HG03439 (cell line): ENCODE results near the gene TNFSF12.

ENCODE experiments used
- ATAC-seq: cut with Tn5 transposase; IDR thresholded peaks from one replicate; pipeline ENCODE4 v1.9.1; 2021; ENCODE audit warnings: mild to moderate bottlenecking, moderate library complexity; ENCODE audit not compliant: unreplicated experiment

Gene TNFSF12

GRCh38 chr17:7563115-7563869 is 14.4 kb downstream of the TNFSF12 start:
- ATAC-seq: no peak

GRCh38 chr17:7569571-7569970 is 20.7 kb downstream of the TNFSF12 start:
- ATAC-seq: no peak

- ATAC-seq: no peak
Observed at GRCh38 chr17:7570351-7570750, 21.5 kb downstream of the TNFSF12 start.

- ATAC-seq: no peak
Observed at GRCh38 chr17:7572338-7572587, 23.4 kb downstream of the TNFSF12 start.

GRCh38 chr17:7572588-7573323 is 23.9 kb downstream of the TNFSF12 start:
- peak; percentile 88 for ATAC-seq

GRCh38 chr17:7573324-7574080 is 24.6 kb downstream of the TNFSF12 start:
- no peak for ATAC-seq

- no peak for ATAC-seq
Observed at GRCh38 chr17:7574176-7574953, 25.5 kb downstream of the TNFSF12 start.

- ATAC-seq: no peak
Observed at GRCh38 chr17:7575481-7575883, 26.6 kb downstream of the TNFSF12 start.

- no peak for ATAC-seq
Observed at GRCh38 chr17:7575959-7576358, 27.1 kb downstream of the TNFSF12 start.

GRCh38 chr17:7576432-7576937 is 27.6 kb downstream of the TNFSF12 start:
- no peak for ATAC-seq

GRCh38 chr17:7577327-7578199 is 28.7 kb downstream of the TNFSF12 start:
- no peak for ATAC-seq

GRCh38 chr17:7579001-7579833 is 30.4 kb downstream of the TNFSF12 start, which contains the start of gene CD68:
CD68 (plus strand) TSS chr17:7579638; CDS start chr17:7579678, 40 bp downstream.
- no peak for ATAC-seq

- no peak for ATAC-seq
Observed at GRCh38 chr17:7579834-7580603, 31.2 kb downstream of the TNFSF12 start.

- ATAC-seq: no peak
Observed at GRCh38 chr17:7580604-7581575, 32.0 kb downstream of the TNFSF12 start.

- ATAC-seq: no peak
Observed at GRCh38 chr17:7582396-7583252, 33.8 kb downstream of the TNFSF12 start.
